Upper lobe of left lung (tissue), 6 donors: ENCODE data around the gene SPDYE6. TPM values are rescaled to one million over a fixed set of nuclear protein-coding genes. Genes with fewer than 3 reads are reported as not detected.
A peak's percentile ranks its signal among the peaks of the same experiment; 100 is the strongest.
"Not testable (repeated sequence)": the region's sequence is repeated elsewhere in the genome, so short reads cannot be mapped to it uniquely, and the experiment has no call there.

Source experiments
- ATAC-seq, 2 donors: fragments of 200-7000 bp; cut with Tn5 transposase; one replicate each; pipeline ENCODE4 v1.9.1; 2022; ENCODE audit warnings: mild to moderate bottlenecking in 2 of 2, moderate library complexity in 2 of 2; ENCODE audit not compliant: low FRiP score in 2 of 2
- DNase-seq, 2 donors: peaks; one replicate each; pipeline ENCODE4 v3.0.0-alpha.2; 2019 to 2020
- H3K27ac ChIP-seq, 4 donors: fragments of 200-600 bp; sonication (generic); one replicate each; pipeline ENCODE4 v1.5.1; 2016 to 2019
- H3K27me3 ChIP-seq, 4 donors: fragments of 200-600 bp; sonication (generic); one replicate each; pipeline ENCODE4 v1.5.1; 2017 to 2019
- H3K36me3 ChIP-seq, 4 donors: fragments of 200-600 bp; sonication (generic); one replicate each; pipeline ENCODE4 v1.5.1; 2016 to 2019
- H3K4me1 ChIP-seq, 4 donors: fragments of 200-600 bp; sonication (generic); one replicate each; pipeline ENCODE4 v1.5.1; 2018 to 2019
- H3K4me3 ChIP-seq, 4 donors: fragments of 200-600 bp; sonication (generic); one replicate each; pipeline ENCODE4 v1.5.1; 2017 to 2019; ENCODE audit warnings: mild to moderate bottlenecking in 2 of 4, moderate library complexity in 1 of 4
- H3K9me3 ChIP-seq, 4 donors: fragments of 200-600 bp; sonication (generic); one replicate each; pipeline ENCODE4 v1.5.1; 2018 to 2019
- CTCF ChIP-seq, 6 experiments: fragments of 450-650 bp in 4 of 6; fragments of 200-600 bp in 2 of 6; sonication (generic) in 2 of 6; IDR thresholded peaks; one replicate each; pipeline ENCODE4 v1.5.1; 2016 to 2019; ENCODE audit warnings: antibody characterized with exemption in 6 of 6
- EP300 ChIP-seq, 4 donors: sonication (generic); formaldehyde crosslinking; IDR thresholded peaks; one replicate each; pipeline ENCODE4 v1.5.1; 2017; ENCODE audit warnings: antibody characterized with exemption in 4 of 4, control low read depth in 2 of 4
- POLR2A ChIP-seq, 4 donors: fragments of 450-650 bp; IDR thresholded peaks; one replicate each; pipeline ENCODE4 v1.5.1; 2016 to 2017; ENCODE audit warnings: antibody characterized with exemption in 4 of 4, mild to moderate bottlenecking in 2 of 4
- POLR2AphosphoS5 ChIP-seq, 2 donors: sonication (generic); formaldehyde crosslinking; IDR thresholded peaks; one replicate each; pipeline ENCODE4 v1.5.1; 2017; ENCODE audit warnings: antibody characterized with exemption in 2 of 2
- WGBS, 2 donors: methylation state at CpG; one replicate each; pipeline ENCODE4 v1.1.5; 2017 to 2018; 5-methylcytosine and 5-hydroxymethylcytosine counted together
- total RNA-seq, 6 donors: library from RNA; depleted of rRNA in 4 of 6; stranded (reverse); fragments of >200 nt in 4 of 6; gene quantifications; one replicate each; pipeline versions ENCODE4 v1.1.0 to v1.2.1, GENCODE V29; 2016 to 2021
- donor health status: DM: no; HTN: no; CAD: no; lungs with moderate emphysema.
- donor health status: DM: no; HTN: yes; CAD: no; lungs with severe emphysema.

SPDYE6 gene
- total RNA-seq: not detected

GRCh38 chr7:102356344-102356743, at the start of gene SPDYE6:
Gene SPDYE6 (minus strand): TSS chr7:102356444. CDS start chr7:102356023, 421 bp downstream.
- ATAC-seq, H3K27me3 ChIP-seq: not testable (repeated sequence)
- WGBS, 2 donors: no CpG with 5 or more reads among the region's 6 CpGs

GRCh38 chr7:102404862-102405188, 48.6 kb upstream of the SPDYE6 start:
- not testable (repeated sequence) for DNase-seq, H3K27me3 ChIP-seq, ATAC-seq, H3K27ac ChIP-seq, H3K4me1 ChIP-seq, H3K4me3 ChIP-seq, H3K9me3 ChIP-seq
- H3K36me3 ChIP-seq: peaks cover 23 to 99% (median 83%) of the 10 kb centered on the region in 4 donors
- WGBS, 2 donors: 92 to 99% methylated on average over 5 of the region's 5 CpGs

More at GRCh38 chr7:102356344-102356743, at the start of gene SPDYE6:
- not testable (repeated sequence) for H3K4me1 ChIP-seq, H3K9me3 ChIP-seq, DNase-seq, H3K36me3 ChIP-seq, H3K4me3 ChIP-seq, H3K27ac ChIP-seq

- Histone ChIP-seq H3K9me3 (no peaks in the 10 kb centered on the region), H3K4me3 (no peak overlapping the region), H3K36me3 (peaks cover 23 to 99% (median 84%) of the 10 kb centered on the region in 4 donors), H3K4me1 (no peaks in the 10 kb centered on the region), H3K27me3 (no peaks in the 10 kb centered on the region), H3K27ac (no peak overlapping the region)
- peak in 1 of 2 donors; percentile 46 for DNase-seq
- WGBS, 2 donors: 72 to 74% methylated on average over 15 of the region's 15 CpGs
- peak; percentile 67 to 81 (median 72) for TF ChIP-seq CTCF (IDR thresholded peaks at IDR 0.05)
- no peak for TF ChIP-seq POLR2A (IDR thresholded peaks at IDR 0.05)
- TF ChIP-seq EP300 (IDR thresholded peaks at IDR 0.05): no peak
- peak; percentile 92 for ATAC-seq
Measured at GRCh38 chr7:102404005-102404861, 48.0 kb upstream of the SPDYE6 start.

- no peak for TF ChIP-seq EP300 (IDR thresholded peaks at IDR 0.05)
- TF ChIP-seq POLR2A (IDR thresholded peaks at IDR 0.05): no peak
- no peak for TF ChIP-seq POLR2AphosphoS5 (IDR thresholded peaks at IDR 0.05)
- TF ChIP-seq CTCF (IDR thresholded peaks at IDR 0.05): no peak
- H3K27me3 ChIP-seq: no peaks in the 10 kb centered on the region
- H3K27ac ChIP-seq: no peak overlapping the region
- WGBS, 2 donors: 95 to 97% methylated on average over 3 of the region's 3 CpGs
- DNase-seq (no peak), ATAC-seq (no peak)
- peaks cover 23 to 97% (median 83%) of the 10 kb centered on the region in 4 donors for H3K36me3 ChIP-seq
- H3K4me3 ChIP-seq: no peak overlapping the region
- H3K9me3 ChIP-seq: no peaks in the 10 kb centered on the region
- no peaks in the 10 kb centered on the region for H3K4me1 ChIP-seq
Measured at GRCh38 chr7:102403563-102403962, 47.3 kb upstream of the SPDYE6 start.

GRCh38 chr7:102400360-102400759, 44.1 kb upstream of the SPDYE6 start:
- H3K27ac ChIP-seq: no peak overlapping the region
- peaks cover 8 to 65% (median 56%) of the 10 kb centered on the region in 4 donors for H3K36me3 ChIP-seq
- H3K4me3 ChIP-seq: no peak overlapping the region
- DNase-seq (no peak), ATAC-seq (no peak)
- peaks cover 9 to 16% (median 14%) of the 10 kb centered on the region in 4 donors for H3K4me1 ChIP-seq
- no peaks in the 10 kb centered on the region for H3K27me3 ChIP-seq
- WGBS, 2 donors: 92% methylated on average over 5 of the region's 5 CpGs
- no peaks in the 10 kb centered on the region for H3K9me3 ChIP-seq
- TF ChIP-seq CTCF (IDR thresholded peaks at IDR 0.05) (no peak), POLR2AphosphoS5 (IDR thresholded peaks at IDR 0.05) (no peak), POLR2A (IDR thresholded peaks at IDR 0.05) (no peak), EP300 (IDR thresholded peaks at IDR 0.05) (no peak)

- H3K36me3 ChIP-seq: peaks cover 8 to 48% (median 44%) of the 10 kb centered on the region in 4 donors
- DNase-seq (no peak), ATAC-seq (no peak)
- H3K4me3 ChIP-seq: no peak overlapping the region
- no peak for TF ChIP-seq EP300 (IDR thresholded peaks at IDR 0.05)
- no peak for TF ChIP-seq POLR2AphosphoS5 (IDR thresholded peaks at IDR 0.05)
- TF ChIP-seq CTCF (IDR thresholded peaks at IDR 0.05): no peak
- TF ChIP-seq POLR2A (IDR thresholded peaks at IDR 0.05): no peak
- WGBS, 2 donors: 96% methylated on average over 8 of the region's 8 CpGs
- H3K9me3 ChIP-seq: no peaks in the 10 kb centered on the region
- no peaks in the 10 kb centered on the region for H3K27me3 ChIP-seq
- H3K27ac ChIP-seq: no peak overlapping the region
- H3K4me1 ChIP-seq: peaks cover 9 to 20% (median 14%) of the 10 kb centered on the region in 4 donors
Measured at GRCh38 chr7:102398543-102398942, 42.3 kb upstream of the SPDYE6 start.
